LNCAP (cell line): Measurements from ENCODE around the gene ZSCAN5C.

Experiments
- CTCF ChIP-seq: fragments of 450-650 bp; IDR thresholded peaks from 2 replicates; pipeline ENCODE4 v1.5.1; 2017; ENCODE audit warnings: mild to moderate bottlenecking

Gene ZSCAN5C

GRCh38 chr19:56159622-56160271, 42.3 kb upstream of the ZSCAN5C start:
- no peak for TF ChIP-seq CTCF

- TF ChIP-seq CTCF, result no peak
Measured at GRCh38 chr19:56161534-56161933, 40.5 kb upstream of the ZSCAN5C start.

GRCh38 chr19:56162258-56162657, 39.8 kb upstream of the ZSCAN5C start:
- no peak for TF ChIP-seq CTCF

GRCh38 chr19:56163097-56163496, 39.0 kb upstream of the ZSCAN5C start:
- TF ChIP-seq CTCF, result no peak

GRCh38 chr19:56167064-56167578, 35.0 kb upstream of the ZSCAN5C start:
- TF ChIP-seq CTCF, result no peak

DNA sequence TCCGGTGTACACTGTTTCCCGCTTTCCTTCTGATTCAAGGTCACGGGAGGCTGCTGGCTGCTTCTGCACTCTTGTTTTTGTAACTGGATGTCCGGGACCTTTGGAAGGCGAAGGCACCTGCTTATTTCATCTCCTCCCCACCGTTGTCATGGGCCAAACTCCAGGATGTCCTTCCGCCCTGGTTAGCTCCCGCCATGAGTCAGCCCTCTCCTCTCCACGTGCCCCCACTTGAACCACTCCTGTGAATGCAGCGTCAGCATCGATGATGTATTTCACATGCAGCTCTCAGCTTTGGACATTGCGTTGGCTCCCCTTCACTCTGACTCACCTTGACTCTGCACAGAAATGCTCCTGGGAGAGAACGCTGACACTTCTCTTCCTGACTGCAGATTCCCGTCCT, 31.8 kb upstream of the ZSCAN5C start:
- no peak for TF ChIP-seq CTCF

DNA sequence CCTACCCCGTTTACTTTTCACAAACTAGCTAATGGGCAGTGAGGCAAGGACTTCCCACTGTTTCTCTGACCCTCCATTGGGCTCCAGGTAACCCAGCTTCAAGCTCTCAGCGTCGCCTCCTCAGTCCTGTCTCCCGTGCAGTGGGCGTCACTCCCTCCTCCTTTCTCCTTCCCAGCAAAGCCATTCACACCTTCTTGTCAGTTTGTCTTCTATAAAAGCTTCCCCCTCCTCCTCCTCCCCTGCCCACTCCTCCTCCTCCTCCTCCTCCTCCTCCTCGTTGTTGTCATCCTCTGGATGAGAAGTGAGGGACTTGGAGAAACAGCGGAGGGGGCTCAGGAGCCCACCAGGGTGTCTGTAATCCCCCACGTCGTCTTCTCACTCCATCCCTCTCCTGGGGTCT, 28.0 kb upstream of the ZSCAN5C start:
- TF ChIP-seq CTCF, result no peak

DNA sequence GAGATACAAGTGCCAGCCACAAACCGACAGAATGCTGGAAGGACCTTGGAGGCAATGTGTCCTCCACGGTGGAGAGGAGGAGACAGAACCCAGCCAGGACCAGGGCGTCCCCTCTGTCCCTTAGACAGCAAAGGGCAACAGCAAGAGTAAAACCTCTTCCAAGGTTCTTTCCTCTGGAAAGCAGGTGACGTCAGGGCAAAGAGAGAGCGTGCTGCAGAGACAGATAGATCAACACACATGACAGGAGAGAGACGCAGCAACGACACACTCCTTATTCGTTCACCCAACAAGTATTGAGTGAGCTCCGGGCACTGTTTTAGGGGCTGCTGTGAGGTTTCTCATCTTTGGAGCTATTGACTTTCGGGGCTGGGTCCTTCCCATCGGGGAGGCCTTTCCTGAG, 27.5 kb upstream of the ZSCAN5C start:
- TF ChIP-seq CTCF, result no peak
